ENCODE data around the gene DOK6.

DOK6 gene

DNA sequence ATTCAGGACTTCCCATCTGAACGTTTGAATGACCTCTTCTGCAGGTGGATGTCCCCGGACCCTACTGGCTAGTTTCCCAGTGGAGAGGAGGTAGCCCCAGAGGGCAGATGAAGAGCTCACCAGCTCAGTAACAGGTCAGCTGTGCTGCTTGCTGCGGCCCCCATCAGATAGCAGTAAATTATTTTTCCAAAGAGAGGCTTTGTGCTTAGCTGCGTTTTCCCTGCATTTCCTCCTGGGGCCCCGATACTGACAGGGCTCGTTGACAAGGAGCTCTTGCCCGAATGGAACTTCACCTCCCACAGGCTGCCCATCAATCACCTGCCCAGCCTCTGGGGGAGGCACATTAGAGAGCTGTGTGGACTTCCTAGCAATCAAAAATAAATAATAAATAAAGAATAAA is 185.8 kb downstream of the DOK6 start:
- TF ChIP-seq, protein P1, sequence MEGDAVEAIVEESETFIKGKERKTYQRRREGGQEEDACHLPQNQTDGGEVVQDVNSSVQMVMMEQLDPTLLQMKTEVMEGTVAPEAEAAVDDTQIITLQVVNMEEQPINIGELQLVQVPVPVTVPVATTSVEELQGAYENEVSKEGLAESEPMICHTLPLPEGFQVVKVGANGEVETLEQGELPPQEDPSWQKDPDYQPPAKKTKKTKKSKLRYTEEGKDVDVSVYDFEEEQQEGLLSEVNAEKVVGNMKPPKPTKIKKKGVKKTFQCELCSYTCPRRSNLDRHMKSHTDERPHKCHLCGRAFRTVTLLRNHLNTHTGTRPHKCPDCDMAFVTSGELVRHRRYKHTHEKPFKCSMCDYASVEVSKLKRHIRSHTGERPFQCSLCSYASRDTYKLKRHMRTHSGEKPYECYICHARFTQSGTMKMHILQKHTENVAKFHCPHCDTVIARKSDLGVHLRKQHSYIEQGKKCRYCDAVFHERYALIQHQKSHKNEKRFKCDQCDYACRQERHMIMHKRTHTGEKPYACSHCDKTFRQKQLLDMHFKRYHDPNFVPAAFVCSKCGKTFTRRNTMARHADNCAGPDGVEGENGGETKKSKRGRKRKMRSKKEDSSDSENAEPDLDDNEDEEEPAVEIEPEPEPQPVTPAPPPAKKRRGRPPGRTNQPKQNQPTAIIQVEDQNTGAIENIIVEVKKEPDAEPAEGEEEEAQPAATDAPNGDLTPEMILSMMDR (IDR thresholded peaks at IDR 0.05; ENCODE audit: control insufficient read depth, insufficient read depth, low read depth, low read length, missing control alignments): no peak
- no peak for DNase-seq (ENCODE audit: low read depth)
- no peak overlapping the region for H3K4me3 ChIP-seq (ENCODE audit: control insufficient read depth, low read depth, low read length)

- H3K4me3 ChIP-seq (ENCODE audit: control insufficient read depth, low read depth, low read length): no peak overlapping the region
- DNase-seq (ENCODE audit: low read depth): no peak
- TF ChIP-seq, protein P1 (IDR thresholded peaks at IDR 0.05; ENCODE audit: control insufficient read depth, insufficient read depth, low read depth, low read length, missing control alignments): no peak
Observed at GRCh38 chr18:69588301-69588700, 187.6 kb downstream of the DOK6 start.

DNA sequence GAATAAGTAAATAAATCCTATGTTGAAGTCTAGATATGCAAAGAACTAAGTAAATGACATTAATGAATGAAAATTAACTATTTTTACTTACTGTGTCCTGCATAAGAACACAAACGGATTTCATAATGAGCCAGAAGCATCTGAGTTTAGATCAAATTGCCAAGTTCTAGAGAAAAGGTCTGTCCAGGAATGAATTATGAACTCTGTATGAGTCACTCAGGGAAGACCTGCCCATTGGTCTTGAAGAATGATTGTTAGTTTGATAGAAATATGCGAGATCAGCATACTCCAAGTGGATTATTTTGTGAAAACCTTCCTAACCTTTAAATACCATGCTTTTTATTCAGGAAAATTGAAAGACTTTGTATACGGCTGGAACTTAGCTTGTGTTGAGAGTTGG is 189.5 kb downstream of the DOK6 start:
- no peak overlapping the region for H3K4me3 ChIP-seq (ENCODE audit: control insufficient read depth, low read depth, low read length)
- no peak for DNase-seq (ENCODE audit: low read depth)
- TF ChIP-seq, protein P1 (IDR thresholded peaks at IDR 0.05; ENCODE audit: control insufficient read depth, insufficient read depth, low read depth, low read length, missing control alignments): no peak

GRCh38 chr18:69596345-69596744 is 195.7 kb downstream of the DOK6 start:
- DNase-seq (ENCODE audit: low read depth): no peak
- TF ChIP-seq, protein P1 (IDR thresholded peaks at IDR 0.05; ENCODE audit: control insufficient read depth, insufficient read depth, low read depth, low read length, missing control alignments): no peak
- no peak overlapping the region for H3K4me3 ChIP-seq (ENCODE audit: control insufficient read depth, low read depth, low read length)

- H3K4me3 ChIP-seq (ENCODE audit: control insufficient read depth, low read depth, low read length): no peak overlapping the region
- TF ChIP-seq, protein P1 (IDR thresholded peaks at IDR 0.05; ENCODE audit: control insufficient read depth, insufficient read depth, low read depth, low read length, missing control alignments): no peak
Observed at GRCh38 chr18:69597561-69597960, 196.9 kb downstream of the DOK6 start.

DNA sequence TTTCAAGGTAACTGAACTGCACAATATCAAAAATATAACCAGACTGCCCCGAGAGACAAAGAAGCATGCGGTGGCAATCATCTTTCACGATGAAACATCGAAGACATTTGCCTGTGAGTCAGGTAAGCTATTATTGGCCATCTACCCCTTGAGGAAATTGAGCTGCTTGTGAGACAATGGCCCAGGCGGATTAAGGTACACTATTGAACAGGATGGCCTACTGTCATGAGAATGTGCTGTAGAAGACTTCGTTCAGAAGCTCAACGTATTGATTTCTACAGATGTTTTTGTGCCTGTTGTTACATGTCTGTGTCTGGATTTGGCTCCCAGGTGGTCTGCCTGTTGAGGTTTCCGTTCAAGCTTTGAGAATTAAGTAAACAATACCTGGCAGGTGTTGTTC is 198.7 kb downstream of the DOK6 start:
- no peak for DNase-seq (ENCODE audit: low read depth)
- H3K4me3 ChIP-seq (ENCODE audit: control insufficient read depth, low read depth, low read length): no peak overlapping the region
- TF ChIP-seq, protein P1 (IDR thresholded peaks at IDR 0.05; ENCODE audit: control insufficient read depth, insufficient read depth, low read depth, low read length, missing control alignments): no peak

More at GRCh38 chr18:69597561-69597960, 196.9 kb downstream of the DOK6 start:
- DNase-seq (ENCODE audit: low read depth): no peak

DNA sequence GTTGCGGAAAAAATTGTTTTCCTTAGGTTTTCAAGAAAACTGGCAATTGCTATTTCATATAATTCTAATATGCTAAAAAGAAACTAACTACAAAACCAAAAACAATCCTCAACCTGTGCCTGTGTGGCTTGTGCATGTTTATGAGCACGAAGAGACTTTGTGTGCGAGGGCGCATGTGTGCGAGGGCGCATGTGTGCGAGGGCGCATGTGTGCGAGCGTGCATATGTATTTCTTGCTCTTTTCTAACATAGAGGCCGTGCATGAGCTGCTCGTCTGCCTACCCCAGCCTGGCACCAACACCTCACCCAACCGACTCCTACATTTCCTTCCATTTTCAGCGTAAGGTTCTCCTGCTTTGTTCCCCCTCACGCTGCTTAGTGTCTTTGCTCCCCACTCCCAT is 211.6 kb downstream of the DOK6 start:
- H3K4me3 ChIP-seq (ENCODE audit: control insufficient read depth, low read depth, low read length): no peak overlapping the region
- TF ChIP-seq, protein P1 (IDR thresholded peaks at IDR 0.05; ENCODE audit: control insufficient read depth, insufficient read depth, low read depth, low read length, missing control alignments): no peak

More for the DNA sequence above, 211.6 kb downstream of the DOK6 start:
- no peak for DNase-seq (ENCODE audit: low read depth)

All from AG09309 (cell line).